Stimulated activated CD4-positive, alpha-beta T cell treated with anti-CD3 and anti-CD28 coated beads, TNF-alpha, amount 100 ng/mL, for 24 hours (primary cell): Measurements from ENCODE around the gene SGK2.
"Not testable (repeated sequence)": the region's sequence is repeated elsewhere in the genome, so short reads cannot be mapped to it uniquely, and the experiment has no call there.

Source experiments
- DNase-seq, 3 experiments: peaks; one replicate each; pipeline ENCODE4 v3.0.0-alpha.2; 2020; ENCODE audit warnings: low read depth in 3 of 3

SGK2 gene

DNA sequence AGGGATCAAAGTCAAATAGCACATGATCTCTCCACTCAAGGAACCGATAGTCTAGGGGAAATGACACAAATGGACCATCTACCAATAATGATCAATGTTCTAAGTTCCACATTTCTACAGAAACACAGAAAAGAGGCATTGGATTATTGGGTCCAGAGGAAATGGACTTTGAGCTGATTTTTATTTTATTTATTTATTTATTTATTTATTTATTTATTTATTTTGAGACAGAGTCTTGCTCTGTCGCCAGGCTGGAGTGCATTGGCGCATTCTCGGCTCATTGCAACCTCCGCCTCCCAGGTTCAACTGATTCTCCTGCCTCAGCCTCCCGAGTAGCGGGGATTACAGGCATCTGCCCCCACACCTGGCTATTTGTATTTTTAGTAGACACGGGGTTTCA lies 43.1 kb downstream of the SGK2 start:
- DNase-seq: not testable (repeated sequence)

DNA sequence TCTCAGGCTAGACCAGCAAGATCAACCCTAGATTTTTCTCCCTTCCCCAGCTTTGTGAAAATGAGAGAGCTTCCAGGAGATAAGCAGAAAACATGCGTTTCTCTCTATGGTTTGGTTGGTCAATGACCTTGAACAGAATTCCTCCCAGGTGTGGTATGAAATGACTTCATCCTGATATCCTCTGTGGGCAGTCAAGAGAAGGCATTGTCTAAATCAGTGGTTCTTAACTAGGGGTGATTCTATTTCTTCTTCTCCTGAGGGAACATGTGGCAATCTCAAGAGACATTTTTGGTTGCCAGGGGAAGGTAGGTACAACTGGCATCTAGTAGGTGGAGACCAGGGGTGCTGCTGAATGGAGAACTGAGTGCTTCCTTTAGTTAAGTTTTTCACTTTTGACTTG lies 44.3 kb downstream of the SGK2 start:
- no peak for DNase-seq

DNA sequence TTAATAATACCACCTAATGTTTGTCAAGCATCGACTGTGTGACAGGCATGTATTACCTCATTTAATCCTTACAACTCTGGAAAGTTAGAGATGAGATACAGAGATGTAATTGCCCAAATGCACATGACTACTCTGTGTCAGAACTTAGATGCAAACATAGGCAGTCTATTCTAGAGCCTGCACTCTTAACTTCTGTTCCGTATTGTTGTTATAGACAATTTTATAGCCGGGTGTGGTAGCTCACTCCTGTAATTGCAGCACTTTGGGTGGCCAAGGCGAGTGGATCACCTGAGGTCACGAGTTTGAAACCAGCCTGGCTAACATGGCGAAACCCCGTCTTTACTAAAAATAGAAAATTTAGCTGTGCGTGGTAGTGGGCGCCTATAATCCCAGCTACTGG lies 46.9 kb downstream of the SGK2 start:
- DNase-seq: no peak

DNA sequence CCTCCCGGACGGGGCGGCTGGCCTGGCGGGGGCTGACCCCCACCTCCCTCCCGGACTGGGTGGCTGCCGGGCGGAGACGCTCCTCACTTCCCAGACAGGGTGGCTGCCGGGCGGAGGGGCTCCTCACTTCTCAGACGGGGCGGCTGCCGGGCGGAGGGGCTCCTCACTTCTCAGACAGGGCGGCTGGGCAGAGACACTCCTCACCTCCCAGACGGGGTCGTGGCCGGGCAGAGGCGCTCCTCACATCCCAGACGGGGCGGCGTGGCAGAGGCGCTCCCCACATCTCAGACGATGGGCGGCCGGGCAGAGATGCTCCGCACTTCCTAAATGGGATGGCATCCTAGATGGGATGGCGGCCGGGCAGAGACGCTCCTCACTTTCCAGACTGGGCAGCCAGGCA lies 48.5 kb downstream of the SGK2 start:
- DNase-seq: not testable (repeated sequence)

DNA sequence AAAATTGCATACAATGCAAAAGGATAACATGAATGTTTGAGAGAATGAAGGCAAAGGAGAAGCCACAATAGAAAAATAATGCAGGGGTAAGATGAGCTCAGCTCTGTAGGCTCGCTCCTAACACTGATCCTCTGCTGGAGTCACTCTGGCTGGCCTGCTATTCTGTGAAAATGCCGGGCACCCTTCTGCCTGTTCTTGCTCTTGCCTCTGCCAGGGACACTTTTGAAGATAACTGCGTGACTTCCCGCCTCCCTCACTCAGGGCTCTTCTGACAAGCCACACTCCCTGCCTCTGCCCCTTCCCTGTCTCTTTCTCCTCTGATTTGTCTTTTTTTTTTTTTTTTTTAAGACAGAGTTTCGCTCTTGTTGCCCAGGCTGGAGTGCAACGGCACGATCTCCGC lies 72.8 kb downstream of the SGK2 start:
- no peak for DNase-seq
